Astrocyte (in vitro differentiated cells and primary cell): ENCODE results near the gene XCL1. TPM values are rescaled to one million over a fixed set of nuclear protein-coding genes. Genes with fewer than 3 reads are reported as not detected.

Source experiments
- DNase-seq: peaks from one replicate; pipeline ENCODE4 v3.0.0-alpha.2; 2010; ENCODE audit warnings: low read depth
- FAIRE-seq: peaks from 2 replicates; lab custom pipeline; 2011; peaks lifted over from hg19 to GRCh38; lab: Jason Lieb, UNC
- H2AFZ ChIP-seq: 2 replicates; pipeline ENCODE4 v1.6.0; 2012; ENCODE audit warnings: low read depth, low read length, inconsistent platforms
- H3K27ac ChIP-seq: 2 replicates; pipeline ENCODE4 v1.5.1; 2011; ENCODE audit warnings: low read depth, low read length, inconsistent platforms
- H3K27me3 ChIP-seq: 2 replicates; pipeline ENCODE4 v1.6.0; 2011; ENCODE audit warnings: low read length, inconsistent platforms; ENCODE audit not compliant: insufficient read depth
- H3K36me3 ChIP-seq: 2 replicates; pipeline ENCODE4 v1.5.1; 2011; ENCODE audit warnings: low read length, inconsistent platforms; ENCODE audit not compliant: insufficient read depth
- H3K4me1 ChIP-seq: 2 replicates; pipeline ENCODE4 v1.5.1; 2011; ENCODE audit warnings: low read length, inconsistent platforms; ENCODE audit not compliant: insufficient read depth
- H3K4me2 ChIP-seq: 2 replicates; pipeline ENCODE4 v1.6.0; 2012; ENCODE audit warnings: low read length, inconsistent platforms
- H3K4me3 ChIP-seq: 2 replicates; pipeline ENCODE4 v1.5.1; 2011; ENCODE audit warnings: low read depth, mild to moderate bottlenecking, low read length, inconsistent platforms; ENCODE audit not compliant: insufficient read depth
- H3K79me2 ChIP-seq: 2 replicates; pipeline ENCODE4 v1.6.0; 2012; ENCODE audit warnings: mild to moderate bottlenecking, low read length, inconsistent platforms; ENCODE audit not compliant: insufficient read depth
- H3K9ac ChIP-seq: 2 replicates; pipeline ENCODE4 v1.6.0; 2012; ENCODE audit warnings: mild to moderate bottlenecking, low read length, inconsistent platforms
- H3K9me3 ChIP-seq: 2 replicates; pipeline ENCODE4 v1.5.1; 2012; ENCODE audit warnings: low read depth, mild to moderate bottlenecking, low read length, inconsistent platforms; ENCODE audit not compliant: insufficient read depth
- H4K20me1 ChIP-seq: 2 replicates; pipeline ENCODE4 v1.6.0; 2012; ENCODE audit warnings: low read length, inconsistent platforms; ENCODE audit not compliant: insufficient read depth
- H3K27ac Mint-ChIP-seq: one replicate; pipeline ENCODE4 v1.8.0; 2021; ENCODE audit warnings: mild to moderate bottlenecking, mixed read lengths; ENCODE audit not compliant: unreplicated experiment
- H3K27me3 Mint-ChIP-seq: one replicate; pipeline ENCODE4 v1.8.0; 2021; ENCODE audit warnings: low read depth, mixed read lengths; ENCODE audit not compliant: unreplicated experiment
- H3K36me3 Mint-ChIP-seq: one replicate; pipeline ENCODE4 v1.8.0; 2021; ENCODE audit warnings: low read depth, mixed read lengths; ENCODE audit not compliant: unreplicated experiment
- H3K4me1 Mint-ChIP-seq: one replicate; pipeline ENCODE4 v1.8.0; 2021; ENCODE audit warnings: low read depth, mixed read lengths; ENCODE audit not compliant: unreplicated experiment
- H3K4me3 Mint-ChIP-seq: one replicate; pipeline ENCODE4 v1.8.0; 2021; ENCODE audit warnings: mild to moderate bottlenecking, moderate library complexity, mixed read lengths; ENCODE audit not compliant: unreplicated experiment
- H3K9me3 Mint-ChIP-seq: one replicate; pipeline ENCODE4 v1.8.0; 2021; ENCODE audit warnings: mild to moderate bottlenecking, mixed read lengths; ENCODE audit not compliant: unreplicated experiment
- CTCF ChIP-seq: IDR thresholded peaks from 2 replicates; pipeline ENCODE4 v1.5.1; 2011; ENCODE audit warnings: low read depth, mild to moderate bottlenecking, inconsistent platforms, low read length, moderate library complexity; ENCODE audit not compliant: insufficient read depth
- EZH2 ChIP-seq: IDR thresholded peaks from 2 replicates; pipeline ENCODE4 v1.6.1; 2012; ENCODE audit warnings: mild to moderate bottlenecking, low read length, inconsistent platforms; ENCODE audit not compliant: insufficient read depth
- total RNA-seq: library from RNA; stranded (reverse); gene quantifications from 2 replicates; pipeline ENCODE4 v1.2.1, GENCODE V29; 2021

XCL1 gene
- total RNA-seq, 1 donor from 2014 or later = not detected

DNA sequence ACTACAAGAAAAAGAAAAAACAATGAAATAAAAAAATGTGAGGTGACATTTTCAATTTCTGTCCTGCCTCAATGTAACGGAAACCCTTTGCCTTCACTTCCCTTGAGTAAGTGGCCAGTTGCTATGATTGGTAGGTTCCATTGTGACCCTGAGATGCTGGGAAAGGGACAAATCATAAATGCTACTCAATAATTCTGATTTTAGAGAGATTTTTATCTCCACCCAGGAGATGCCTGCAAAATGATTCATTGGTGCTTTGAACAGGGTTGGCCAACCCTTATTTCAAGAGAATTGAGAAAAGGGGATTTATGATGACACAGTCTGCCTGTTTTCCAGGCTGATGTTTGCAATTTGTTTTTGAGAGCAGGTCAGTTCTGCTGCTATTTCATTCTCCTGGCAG lies 22.5 kb downstream of the XCL1 start:
- FAIRE-seq (no peak), DNase-seq (no peak)
- no peaks in the 10 kb centered on the region for H3K79me2 ChIP-seq
- no peaks in the 10 kb centered on the region for H3K4me1 ChIP-seq
- Mint-ChIP-seq H3K4me3 (no peak overlapping the region), H3K9me3 (no peaks in the 10 kb centered on the region), H3K27me3 (no peaks in the 10 kb centered on the region), H3K4me1 (peaks cover 9% of the 10 kb centered on the region), H3K27ac (no peak overlapping the region), H3K36me3 (no peaks in the 10 kb centered on the region)
- no peak overlapping the region for H3K27ac ChIP-seq
- no peak overlapping the region for H3K4me2 ChIP-seq
- no peaks in the 10 kb centered on the region for H3K27me3 ChIP-seq
- no peak for TF ChIP-seq CTCF
- TF ChIP-seq EZH2 = no peak
- H3K36me3 ChIP-seq = no peaks in the 10 kb centered on the region
- no peaks in the 10 kb centered on the region for H3K9me3 ChIP-seq
- H4K20me1 ChIP-seq = no peaks in the 10 kb centered on the region
- no peak overlapping the region for H3K9ac ChIP-seq
- H3K4me3 ChIP-seq = no peak overlapping the region
- H2AFZ ChIP-seq = no peak overlapping the region

GRCh38 chr1:168599641-168600040 lies 23.2 kb downstream of the XCL1 start:
- Mint-ChIP-seq H3K9me3 (no peaks in the 10 kb centered on the region), H3K27ac (no peak overlapping the region), H3K4me1 (peaks cover 9% of the 10 kb centered on the region), H3K36me3 (no peaks in the 10 kb centered on the region), H3K4me3 (no peak overlapping the region), H3K27me3 (no peaks in the 10 kb centered on the region)
- Histone ChIP-seq H3K4me1 (no peaks in the 10 kb centered on the region), H3K27ac (no peak overlapping the region), H3K9me3 (no peaks in the 10 kb centered on the region), H3K79me2 (no peaks in the 10 kb centered on the region), H3K9ac (no peak overlapping the region), H3K4me2 (no peak overlapping the region), H4K20me1 (no peaks in the 10 kb centered on the region), H3K4me3 (no peak overlapping the region), H2AFZ (no peak overlapping the region), H3K27me3 (no peaks in the 10 kb centered on the region), H3K36me3 (no peaks in the 10 kb centered on the region)
- DNase-seq (no peak), FAIRE-seq (no peak)
- TF ChIP-seq CTCF (no peak), EZH2 (no peak)

DNA sequence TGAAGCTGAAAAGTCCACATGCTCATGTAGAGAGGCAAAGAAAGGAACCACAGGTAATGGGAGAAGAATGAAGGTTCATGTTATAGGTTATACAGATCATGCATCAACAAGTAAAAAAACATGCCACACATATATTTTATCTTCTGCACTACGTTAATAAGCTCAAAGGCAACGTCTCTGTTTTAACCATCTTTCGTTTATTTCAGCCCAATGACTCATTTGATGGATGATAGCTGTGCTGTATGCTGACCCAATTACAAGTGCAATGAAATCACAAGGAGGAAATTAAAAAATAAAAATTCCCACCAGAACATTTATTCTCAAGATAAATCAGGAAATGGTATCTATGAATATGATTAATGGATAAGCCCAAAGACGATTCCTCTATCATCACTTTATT lies 24.6 kb downstream of the XCL1 start:
- Mint-ChIP-seq H3K4me1 (peaks cover 9% of the 10 kb centered on the region), H3K4me3 (no peak overlapping the region), H3K27me3 (no peaks in the 10 kb centered on the region)

More for the DNA sequence above, 24.6 kb downstream of the XCL1 start:
- Histone ChIP-seq H3K4me2 (no peak overlapping the region), H3K9me3 (no peaks in the 10 kb centered on the region), H3K9ac (no peak overlapping the region), H3K27me3 (no peaks in the 10 kb centered on the region), H3K27ac (no peak overlapping the region), H3K36me3 (no peaks in the 10 kb centered on the region), H2AFZ (no peak overlapping the region), H3K4me1 (no peaks in the 10 kb centered on the region), H4K20me1 (no peaks in the 10 kb centered on the region), H3K79me2 (no peaks in the 10 kb centered on the region), H3K4me3 (no peak overlapping the region)
- Mint-ChIP-seq H3K36me3 (no peaks in the 10 kb centered on the region), H3K9me3 (no peaks in the 10 kb centered on the region), H3K27ac (no peak overlapping the region)
- FAIRE-seq (no peak), DNase-seq (peak; percentile 67)
- no peak for TF ChIP-seq EZH2
- no peak for TF ChIP-seq CTCF
